ENCODE data around the gene CD22.

DNA sequence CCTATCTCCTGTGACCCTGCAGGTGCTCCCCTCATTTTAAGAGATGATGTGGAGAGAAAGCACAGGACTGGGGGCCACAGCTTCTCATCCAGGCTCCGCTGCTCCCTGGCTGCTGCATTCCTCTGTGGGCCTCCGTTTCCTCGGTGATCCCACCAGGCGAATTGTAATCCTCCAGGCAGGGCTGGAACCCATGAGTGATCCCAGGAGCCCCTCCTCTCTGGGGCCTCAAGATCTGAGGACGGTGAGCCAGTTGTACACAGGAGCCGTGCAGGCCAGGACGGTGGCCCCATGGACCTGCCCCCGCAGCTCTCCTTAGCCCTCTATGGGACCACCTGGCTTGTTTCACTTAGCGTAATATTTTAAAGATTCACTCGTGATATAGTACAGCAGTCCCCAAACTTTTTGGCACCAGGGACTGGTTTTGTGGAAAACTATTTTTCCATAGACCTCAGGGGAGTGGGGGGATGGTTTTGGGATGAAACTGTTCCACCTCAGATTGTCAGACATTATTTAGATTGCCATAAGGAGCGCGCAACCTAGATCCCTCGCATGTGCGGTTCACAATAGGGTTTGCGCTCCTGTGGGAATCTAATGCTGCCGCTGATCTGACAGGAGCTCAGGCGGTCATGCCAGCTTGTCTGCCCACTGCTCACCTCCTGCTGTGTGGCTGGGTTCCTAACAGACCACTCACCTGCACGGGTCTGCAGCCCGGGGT lies 34.9 kb downstream of the CD22 start:
- TF ChIP-seq, protein P1, sequence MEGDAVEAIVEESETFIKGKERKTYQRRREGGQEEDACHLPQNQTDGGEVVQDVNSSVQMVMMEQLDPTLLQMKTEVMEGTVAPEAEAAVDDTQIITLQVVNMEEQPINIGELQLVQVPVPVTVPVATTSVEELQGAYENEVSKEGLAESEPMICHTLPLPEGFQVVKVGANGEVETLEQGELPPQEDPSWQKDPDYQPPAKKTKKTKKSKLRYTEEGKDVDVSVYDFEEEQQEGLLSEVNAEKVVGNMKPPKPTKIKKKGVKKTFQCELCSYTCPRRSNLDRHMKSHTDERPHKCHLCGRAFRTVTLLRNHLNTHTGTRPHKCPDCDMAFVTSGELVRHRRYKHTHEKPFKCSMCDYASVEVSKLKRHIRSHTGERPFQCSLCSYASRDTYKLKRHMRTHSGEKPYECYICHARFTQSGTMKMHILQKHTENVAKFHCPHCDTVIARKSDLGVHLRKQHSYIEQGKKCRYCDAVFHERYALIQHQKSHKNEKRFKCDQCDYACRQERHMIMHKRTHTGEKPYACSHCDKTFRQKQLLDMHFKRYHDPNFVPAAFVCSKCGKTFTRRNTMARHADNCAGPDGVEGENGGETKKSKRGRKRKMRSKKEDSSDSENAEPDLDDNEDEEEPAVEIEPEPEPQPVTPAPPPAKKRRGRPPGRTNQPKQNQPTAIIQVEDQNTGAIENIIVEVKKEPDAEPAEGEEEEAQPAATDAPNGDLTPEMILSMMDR (IDR thresholded peaks at IDR 0.05; ENCODE audit: low read depth, low read length) = no peak
- TF ChIP-seq EZH2phosphoT487 (IDR thresholded peaks at IDR 0.05; ENCODE audit: low read depth) = no peak
